HG03159 (cell line): ENCODE data around the gene ARFRP1.
"Not testable (repeated sequence)": the region's sequence is repeated elsewhere in the genome, so short reads cannot be mapped to it uniquely, and the experiment has no call there.

ENCODE experiments used
- ATAC-seq: cut with Tn5 transposase; IDR thresholded peaks from one replicate; pipeline ENCODE4 v1.9.1; 2021; ENCODE audit warnings: mild to moderate bottlenecking, moderate library complexity; ENCODE audit not compliant: unreplicated experiment

The ARFRP1 gene

GRCh38 chr20:63680427-63680826 is 27.3 kb downstream of the ARFRP1 start:
- ATAC-seq, result no peak

GRCh38 chr20:63679799-63680305 is 27.9 kb downstream of the ARFRP1 start:
- ATAC-seq, result no peak

GRCh38 chr20:63678667-63679465 is 28.9 kb downstream of the ARFRP1 start:
- no peak for ATAC-seq

GRCh38 chr20:63678071-63678470 is 29.7 kb downstream of the ARFRP1 start:
- no peak for ATAC-seq

- no peak for ATAC-seq
These were observed 32.0 kb downstream of the ARFRP1 start for GRCh38 chr20:63675681-63676368.

- no peak for ATAC-seq
These were observed 33.8 kb downstream of the ARFRP1 start for GRCh38 chr20:63673951-63674350.

- no peak for ATAC-seq
These were observed 35.1 kb downstream of the ARFRP1 start for GRCh38 chr20:63672666-63673065.

GRCh38 chr20:63671695-63672094 is 36.1 kb downstream of the ARFRP1 start:
- ATAC-seq, result not testable (repeated sequence)

GRCh38 chr20:63668351-63668750 is 39.4 kb downstream of the ARFRP1 start:
- ATAC-seq, result no peak

- no peak for ATAC-seq
These were observed 39.9 kb downstream of the ARFRP1 start for GRCh38 chr20:63667858-63668257.

- ATAC-seq, result no peak
These were observed 42.1 kb downstream of the ARFRP1 start for GRCh38 chr20:63665708-63666107.

GRCh38 chr20:63664861-63665594 is 42.7 kb downstream of the ARFRP1 start:
- ATAC-seq, result no peak

GRCh38 chr20:63664143-63664851 is 43.5 kb downstream of the ARFRP1 start:
- ATAC-seq, result no peak

- no peak for ATAC-seq
These were observed 44.3 kb downstream of the ARFRP1 start for GRCh38 chr20:63663332-63664066.

GRCh38 chr20:63662813-63663189 is 45.0 kb downstream of the ARFRP1 start:
- ATAC-seq, result no peak

- ATAC-seq, result no peak
These were observed 45.6 kb downstream of the ARFRP1 start for GRCh38 chr20:63661959-63662812.

- no peak for ATAC-seq
These were observed 46.7 kb downstream of the ARFRP1 start for GRCh38 chr20:63661108-63661507.

- ATAC-seq, result no peak
These were observed 47.2 kb downstream of the ARFRP1 start for GRCh38 chr20:63660622-63661021.

- not testable (repeated sequence) for ATAC-seq
These were observed 47.6 kb downstream of the ARFRP1 start for GRCh38 chr20:63660174-63660573.
